Activated CD4-positive, alpha-beta T cell treated with anti-CD3 and anti-CD28 coated beads, Interleukin-2, Interleukin-4, amounts not matched to agents 100 ng/mL and 50 ng/mL, durations not matched to agents 16 hours and 8 hours (primary cell): ENCODE data around the gene NSG1.
"Not testable (repeated sequence)": the region's sequence is repeated elsewhere in the genome, so short reads cannot be mapped to it uniquely, and the experiment has no call there.

ENCODE experiments used
- DNase-seq: peaks from one replicate; pipeline ENCODE4 v3.0.0-alpha.2; 2020; ENCODE audit warnings: low spot score

Gene NSG1

GRCh38 chr4:4416981-4417380, 30.1 kb downstream of the NSG1 start:
- no peak for DNase-seq

- DNase-seq: no peak
Measured at GRCh38 chr4:4417886-4418285, 31.0 kb downstream of the NSG1 start.

GRCh38 chr4:4418676-4419390, 31.9 kb downstream of the NSG1 start:
- no peak for DNase-seq

DNA sequence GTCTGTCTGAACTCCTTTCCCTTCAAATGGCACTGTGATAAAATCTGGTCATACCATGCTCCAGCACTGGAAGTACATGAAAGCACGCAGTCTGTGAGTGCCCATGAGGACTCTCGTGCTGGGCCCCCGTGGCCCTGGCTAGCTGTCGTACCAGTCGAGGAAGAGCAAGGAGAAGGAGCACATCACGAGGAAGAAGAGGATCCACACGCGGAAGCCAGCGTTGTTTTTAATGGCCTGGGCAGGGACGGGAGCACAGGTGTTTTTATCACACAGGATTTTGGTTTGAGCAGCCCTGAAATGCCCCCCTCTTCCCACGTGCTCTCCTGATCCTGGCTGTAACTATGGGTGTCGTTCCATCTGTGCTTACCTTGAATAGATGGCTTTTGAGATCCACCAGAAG, 33.0 kb downstream of the NSG1 start:
- no peak for DNase-seq

DNA sequence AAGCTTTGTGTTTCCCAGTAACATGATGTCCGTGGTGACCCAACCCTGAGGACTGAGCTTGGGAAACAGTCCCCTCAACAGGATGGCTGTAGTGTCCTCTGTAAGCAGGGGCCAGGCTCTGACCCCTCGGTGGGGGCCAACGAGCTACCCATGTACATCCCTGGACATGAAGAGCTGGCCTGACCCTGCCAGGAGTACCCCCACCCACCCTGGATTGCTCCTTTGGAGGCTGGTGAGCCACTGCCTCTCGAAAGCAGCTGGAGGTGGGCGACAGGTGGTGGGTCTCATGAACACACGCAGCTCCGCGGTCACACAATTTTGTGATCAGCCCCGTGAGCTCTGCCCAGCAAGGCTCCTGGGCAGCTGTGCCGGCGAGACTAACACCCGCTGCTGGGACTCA, 33.5 kb downstream of the NSG1 start:
- DNase-seq: no peak

- no peak for DNase-seq
Measured at GRCh38 chr4:4421356-4421755, 34.5 kb downstream of the NSG1 start.

GRCh38 chr4:4422117-4422516, 35.2 kb downstream of the NSG1 start:
- DNase-seq: not testable (repeated sequence)

DNA sequence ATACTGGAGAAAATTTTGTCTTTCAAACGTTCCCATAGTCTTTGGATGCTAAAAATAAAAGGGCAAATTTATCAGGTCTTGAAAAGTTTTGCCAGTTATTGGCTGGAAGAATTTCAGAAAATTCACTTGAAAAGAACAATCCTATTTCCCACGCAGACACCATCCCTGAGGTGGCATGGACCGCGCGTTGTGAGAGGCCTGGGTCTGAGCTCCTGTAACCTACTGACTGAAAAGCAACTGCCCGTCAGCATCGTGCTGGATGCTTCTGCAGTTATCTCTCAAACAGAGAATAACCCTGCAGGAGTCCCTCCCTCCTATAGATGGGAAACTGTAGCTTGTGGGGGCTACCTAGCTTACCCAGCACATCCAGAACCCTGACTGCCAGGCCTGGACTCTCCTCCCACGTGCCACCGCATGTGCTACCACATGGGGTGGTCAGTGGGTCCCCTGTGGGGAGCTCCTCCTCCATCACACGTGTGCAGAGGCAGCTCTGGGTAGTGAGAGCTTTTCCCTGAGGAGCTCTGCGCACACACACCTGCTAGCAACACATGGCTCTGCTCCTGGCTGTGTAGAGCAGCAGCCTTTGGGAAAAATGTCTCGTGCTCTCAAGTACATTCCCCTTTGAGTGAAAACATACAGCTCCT, 36.1 kb downstream of the NSG1 start:
- no peak for DNase-seq

GRCh38 chr4:4423706-4424498, 37.0 kb downstream of the NSG1 start:
- no peak for DNase-seq

DNA sequence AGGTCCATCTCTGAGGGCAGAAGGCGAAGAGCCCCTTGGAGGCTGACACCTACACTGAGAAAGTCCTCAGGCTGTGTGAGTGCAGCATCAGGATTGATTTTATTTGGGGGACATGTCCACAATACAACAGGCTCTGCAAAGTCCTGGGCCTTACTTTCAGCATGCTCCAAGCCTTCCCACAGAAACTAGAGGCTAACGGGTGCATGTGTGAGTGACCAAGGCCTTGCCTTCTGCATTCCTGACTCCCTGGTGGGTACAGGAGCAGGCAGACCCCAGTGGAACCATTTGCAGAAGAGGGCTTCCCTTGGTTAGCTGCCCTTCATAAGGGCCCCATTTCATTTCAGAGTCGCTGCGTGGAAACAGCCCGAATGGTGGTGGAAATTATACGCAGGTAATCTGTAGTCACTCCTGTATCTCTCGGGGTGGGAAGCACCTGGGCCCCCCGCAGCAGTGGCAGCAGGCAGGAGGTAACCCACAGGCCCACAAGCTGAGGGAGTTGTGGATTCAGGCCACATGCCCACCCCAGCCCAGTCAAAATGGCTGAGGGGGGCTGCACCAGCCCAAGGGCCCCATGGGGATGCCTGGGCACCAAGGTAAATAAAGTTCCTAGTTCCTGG, 37.7 kb downstream of the NSG1 start:
- no peak for DNase-seq

DNA sequence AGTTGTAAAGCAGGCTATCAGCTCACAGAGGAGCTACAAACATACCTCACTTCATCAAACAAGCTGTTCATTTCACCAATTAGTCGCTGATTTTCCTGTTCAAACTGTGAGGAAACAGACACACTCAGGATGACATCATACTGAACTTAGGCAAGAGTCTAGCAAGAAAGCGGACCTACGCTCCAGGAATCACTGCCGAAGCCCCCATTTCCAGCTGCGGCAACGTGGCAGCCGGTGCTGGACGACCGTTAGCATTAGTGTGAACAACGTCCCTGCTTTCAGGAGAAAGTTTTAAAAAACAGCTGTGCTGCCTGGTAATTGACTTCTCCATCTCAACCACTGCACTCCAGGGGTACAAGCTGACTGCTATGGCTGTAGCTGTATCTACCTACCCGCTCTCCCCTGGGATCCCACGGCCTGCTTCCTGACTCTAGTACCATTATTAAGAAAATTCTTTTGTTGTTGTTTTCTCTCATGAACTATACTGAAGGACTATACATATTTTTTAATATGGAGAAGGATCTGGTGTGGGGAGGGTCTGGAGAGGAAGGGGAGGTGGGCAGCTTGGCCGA, 38.3 kb downstream of the NSG1 start:
- DNase-seq: no peak

- DNase-seq: no peak
Measured at GRCh38 chr4:4425696-4426095, 38.8 kb downstream of the NSG1 start.

DNA sequence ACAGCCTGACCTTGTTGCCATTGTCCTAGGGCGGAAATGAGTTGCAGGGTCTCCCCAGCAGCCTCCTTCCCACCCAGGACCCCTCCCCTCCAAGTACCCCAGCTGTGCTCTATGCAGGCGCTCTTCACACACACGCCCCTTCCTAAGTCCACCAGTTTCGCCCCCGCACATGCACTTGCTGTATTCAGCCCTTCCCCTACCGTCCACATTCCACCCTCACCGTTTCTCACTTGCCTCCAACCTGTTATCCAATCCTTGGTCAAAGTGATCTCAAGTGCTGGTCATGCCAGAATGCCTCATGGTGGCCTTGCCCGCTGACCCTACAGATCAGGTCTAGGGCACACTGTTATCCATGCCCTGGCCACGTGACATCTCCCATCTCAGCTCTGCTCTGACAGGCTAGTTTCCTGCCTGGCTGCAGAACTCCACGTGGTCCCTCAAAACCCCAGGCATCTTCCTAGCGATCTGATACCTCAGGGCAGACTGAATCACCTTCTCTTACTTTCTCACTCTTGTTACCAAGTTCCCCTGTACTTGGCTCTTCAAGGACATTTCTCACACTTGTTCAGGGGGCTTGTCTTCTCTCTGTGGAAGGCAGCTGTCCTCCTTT, 39.7 kb downstream of the NSG1 start:
- no peak for DNase-seq

DNA sequence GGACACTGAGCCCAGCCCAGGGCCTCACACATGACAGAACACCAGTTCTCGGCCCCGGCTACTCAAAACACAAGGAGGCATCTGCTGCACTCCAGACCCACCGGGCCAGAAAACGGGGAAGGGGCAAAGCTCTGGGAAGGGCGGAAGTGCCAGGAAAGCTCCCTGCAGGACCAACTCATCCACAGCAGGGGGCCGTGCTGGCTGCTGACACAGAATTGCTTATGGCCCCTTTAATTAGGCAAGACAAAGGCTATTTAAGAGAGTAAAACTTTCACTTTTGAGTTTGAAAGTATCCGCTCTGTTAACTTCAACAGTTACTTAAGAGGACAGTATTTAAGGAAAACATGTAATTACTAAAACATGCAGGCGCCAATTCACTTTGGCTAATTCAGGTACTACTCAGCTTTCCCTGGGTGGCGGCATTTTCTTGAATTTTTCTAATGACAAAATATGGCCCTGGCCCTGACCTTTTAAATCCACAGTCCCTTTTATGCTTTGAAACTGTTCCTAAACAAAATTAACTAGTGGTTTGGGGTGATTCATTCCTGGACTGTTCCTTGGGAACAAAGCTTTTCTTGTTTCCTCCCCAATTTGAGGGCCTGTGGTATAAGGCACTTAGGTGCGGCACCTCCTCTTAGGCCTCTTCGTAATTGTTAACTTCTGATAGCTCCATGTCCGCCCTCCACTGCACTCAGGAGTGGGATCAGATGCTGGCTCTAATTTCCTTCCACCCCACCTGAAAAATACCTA, 40.4 kb downstream of the NSG1 start:
- DNase-seq: no peak

GRCh38 chr4:4427886-4428285, 41.0 kb downstream of the NSG1 start:
- DNase-seq: no peak

- no peak for DNase-seq
Measured at GRCh38 chr4:4428966-4429875, 42.3 kb downstream of the NSG1 start.

DNA sequence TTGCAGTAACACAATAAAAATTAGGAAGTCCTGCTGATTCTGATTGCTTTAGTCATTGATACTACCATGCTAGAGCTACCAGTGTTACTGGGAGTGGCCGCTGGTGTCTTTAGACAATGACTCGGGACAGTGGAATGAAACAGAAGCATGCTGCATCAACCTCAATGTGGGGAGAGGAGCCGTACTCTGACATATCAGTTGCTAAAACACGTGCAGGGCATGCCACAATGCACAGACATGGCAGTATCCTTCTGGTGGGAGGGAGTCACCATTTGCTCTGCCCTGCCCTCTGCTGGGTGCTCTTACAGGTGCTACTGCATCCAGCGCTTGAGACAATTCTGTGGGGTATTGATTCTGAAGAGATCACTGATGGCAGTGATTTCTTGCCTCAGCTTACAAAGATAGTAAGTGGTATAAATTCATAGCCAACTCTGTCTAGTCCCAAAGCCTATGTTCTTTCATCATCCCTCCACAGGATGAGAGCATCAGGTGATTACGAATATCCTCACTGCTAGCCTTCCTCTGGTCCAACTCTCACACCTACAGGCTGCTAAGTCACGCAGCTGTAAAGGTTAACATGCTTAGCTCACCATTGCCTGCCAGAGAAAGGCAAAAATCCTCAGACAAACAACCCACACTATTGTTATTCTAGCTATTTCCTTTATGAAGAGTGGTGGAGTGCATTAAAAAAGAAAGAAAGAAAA, 43.7 kb downstream of the NSG1 start:
- peak; percentile 53 for DNase-seq

- DNase-seq: no peak
Measured at GRCh38 chr4:4432341-4433125, 45.6 kb downstream of the NSG1 start.

- DNase-seq: no peak
Measured at GRCh38 chr4:4433941-4434340, 47.0 kb downstream of the NSG1 start.
